Measurements from ENCODE around the gene XRCC1.
A peak's percentile ranks its signal among the peaks of the same experiment; 100 is the strongest.

The XRCC1 gene

DNA sequence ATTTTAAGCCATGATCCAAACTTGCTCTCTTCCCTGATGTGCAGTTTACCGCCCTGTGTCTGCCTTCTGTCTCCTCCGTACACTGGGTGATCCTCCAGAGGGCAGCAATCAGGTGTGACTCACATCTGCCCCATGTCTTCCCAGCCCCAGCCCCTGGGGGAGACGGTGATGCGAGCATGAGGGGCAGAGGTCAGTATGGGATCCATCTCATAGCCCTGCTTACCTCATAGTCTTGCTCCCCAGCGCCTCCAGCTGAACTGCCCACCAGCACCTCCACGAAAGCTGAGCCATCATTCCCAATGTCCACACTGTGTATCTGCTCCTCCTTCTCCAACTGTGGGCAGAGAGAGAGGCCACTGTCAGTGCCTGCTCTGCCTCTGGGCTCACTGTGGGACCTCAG lies 14.6 kb downstream of the XRCC1 start:
- POLR2A ChIA-PET: no interaction called here
- CTCF ChIA-PET: interaction anchor here (1.2 to 9.5 kb wide), 2 partner anchors 13 to 50 kb away, joined by 3 to 97 read pairs; partner anchors contain the start of genes PINLYP and XRCC1
- TF ChIP-seq, protein P1, sequence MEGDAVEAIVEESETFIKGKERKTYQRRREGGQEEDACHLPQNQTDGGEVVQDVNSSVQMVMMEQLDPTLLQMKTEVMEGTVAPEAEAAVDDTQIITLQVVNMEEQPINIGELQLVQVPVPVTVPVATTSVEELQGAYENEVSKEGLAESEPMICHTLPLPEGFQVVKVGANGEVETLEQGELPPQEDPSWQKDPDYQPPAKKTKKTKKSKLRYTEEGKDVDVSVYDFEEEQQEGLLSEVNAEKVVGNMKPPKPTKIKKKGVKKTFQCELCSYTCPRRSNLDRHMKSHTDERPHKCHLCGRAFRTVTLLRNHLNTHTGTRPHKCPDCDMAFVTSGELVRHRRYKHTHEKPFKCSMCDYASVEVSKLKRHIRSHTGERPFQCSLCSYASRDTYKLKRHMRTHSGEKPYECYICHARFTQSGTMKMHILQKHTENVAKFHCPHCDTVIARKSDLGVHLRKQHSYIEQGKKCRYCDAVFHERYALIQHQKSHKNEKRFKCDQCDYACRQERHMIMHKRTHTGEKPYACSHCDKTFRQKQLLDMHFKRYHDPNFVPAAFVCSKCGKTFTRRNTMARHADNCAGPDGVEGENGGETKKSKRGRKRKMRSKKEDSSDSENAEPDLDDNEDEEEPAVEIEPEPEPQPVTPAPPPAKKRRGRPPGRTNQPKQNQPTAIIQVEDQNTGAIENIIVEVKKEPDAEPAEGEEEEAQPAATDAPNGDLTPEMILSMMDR (IDR thresholded peaks at IDR 0.05; ENCODE audit: control extremely low read depth, extremely low read depth, low read depth, missing control alignments): no peak
- DNase-seq (ENCODE audit: extremely low spot score): no peak

DNA sequence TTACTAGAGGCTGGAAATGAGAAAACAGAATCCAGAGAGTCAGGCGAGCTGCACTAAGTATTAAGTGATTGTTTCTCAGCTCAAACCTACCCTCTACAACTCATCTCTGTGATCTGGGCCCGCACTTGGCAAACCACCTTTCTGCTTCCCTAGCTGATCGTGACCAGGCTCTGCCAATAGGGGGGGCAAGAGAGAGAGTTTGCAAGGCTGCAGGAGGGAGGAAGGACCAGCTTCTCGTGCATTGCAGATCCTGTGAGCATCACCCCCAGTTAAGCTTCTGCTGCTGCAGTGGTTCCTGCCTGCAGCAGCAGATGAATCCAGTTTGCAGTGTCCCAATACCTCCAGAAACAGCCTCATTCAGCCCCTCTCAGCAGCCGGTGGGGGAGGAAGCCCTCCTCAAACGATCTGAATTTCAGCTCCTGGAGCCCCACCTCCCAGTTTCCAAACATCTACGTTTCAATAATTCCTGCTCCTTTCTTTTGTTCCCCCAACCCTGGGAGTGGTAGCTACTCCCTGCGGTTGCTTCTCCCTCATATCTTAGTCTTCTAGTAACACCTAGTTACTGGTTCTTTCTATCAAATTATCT lies 20.0 kb downstream of the XRCC1 start:
- peak; percentile 80 for DNase-seq (ENCODE audit: extremely low spot score)
- ChIA-PET CTCF (interaction anchor here (0.7 to 9.5 kb wide), 36 partner anchors 8 to 254 kb away, joined by 3 to 97 read pairs (median 5); partner anchors contain the start of genes IRGQ, PINLYP, XRCC1 and ZNF575), POLR2A (no interaction called here)
- TF ChIP-seq, protein P1 (IDR thresholded peaks at IDR 0.05; ENCODE audit: control extremely low read depth, extremely low read depth, low read depth, missing control alignments): peak; percentile 88

DNA sequence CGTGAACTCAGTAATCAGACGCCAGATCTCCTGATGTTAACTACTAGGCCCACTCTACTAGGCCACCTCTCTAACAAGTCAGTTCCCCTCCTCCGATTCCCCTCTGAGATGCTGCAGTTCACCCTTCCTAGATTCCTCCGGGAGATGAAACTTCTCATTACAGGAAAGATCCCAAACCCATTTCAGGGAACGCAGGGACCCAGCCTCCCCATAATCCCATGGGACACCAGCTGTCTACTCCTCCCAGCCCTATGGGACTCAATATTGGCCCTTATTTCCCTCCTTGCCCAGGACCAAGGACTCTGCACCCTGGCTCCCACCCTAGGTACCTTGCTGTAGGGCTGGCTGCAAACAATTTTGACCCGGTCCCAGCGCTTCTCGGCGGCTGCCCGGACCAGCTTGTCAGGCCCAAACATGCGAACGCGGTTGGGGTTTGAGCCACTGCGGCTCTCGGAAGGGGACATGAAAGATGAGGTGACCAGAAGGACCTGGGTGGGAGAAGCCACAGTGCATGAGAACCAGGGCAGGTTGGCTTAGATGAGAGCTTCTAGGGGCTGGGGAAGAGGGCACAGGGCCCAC lies 20.9 kb downstream of the XRCC1 start:
- ChIA-PET CTCF (interaction anchor here (0.9 to 9.5 kb wide), 29 partner anchors 10 to 255 kb away, joined by 3 to 97 read pairs (median 5); partner anchors contain the start of genes IRGQ, PINLYP, XRCC1 and ZNF575), POLR2A (no interaction called here)
- TF ChIP-seq, protein P1 (IDR thresholded peaks at IDR 0.05; ENCODE audit: control extremely low read depth, extremely low read depth, low read depth, missing control alignments): no peak
- no peak for DNase-seq (ENCODE audit: extremely low spot score)

DNA sequence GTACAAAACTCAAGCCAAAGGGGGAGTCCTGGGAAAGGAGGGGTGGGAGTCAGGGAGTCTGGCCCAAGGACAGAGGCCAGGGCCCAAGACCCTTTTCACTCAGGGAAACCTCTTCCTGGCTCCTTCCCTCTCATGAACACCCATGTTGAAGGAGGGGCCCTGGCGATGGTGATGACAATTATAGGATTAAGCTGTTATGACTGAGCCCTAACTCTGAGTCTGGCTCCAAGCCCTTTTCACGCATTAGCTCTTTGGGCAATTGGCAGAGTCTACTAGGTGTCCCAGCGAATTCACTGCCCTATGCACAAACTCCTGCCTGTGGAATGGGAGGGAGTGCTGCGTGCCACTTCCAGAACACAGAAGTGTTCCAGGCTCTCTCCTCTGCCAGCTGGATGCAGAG lies 21.7 kb downstream of the XRCC1 start:
- POLR2A ChIA-PET: no interaction called here
- TF ChIP-seq, protein P1 (IDR thresholded peaks at IDR 0.05; ENCODE audit: control extremely low read depth, extremely low read depth, low read depth, missing control alignments): no peak
- no peak for DNase-seq (ENCODE audit: extremely low spot score)
- CTCF ChIA-PET: interaction anchor here (3.1 to 9.5 kb wide), 4 partner anchors 18 to 41 kb away, joined by 13 to 97 read pairs (median 70); partner anchors contain the start of genes IRGQ, PINLYP, XRCC1 and ZNF575

DNA sequence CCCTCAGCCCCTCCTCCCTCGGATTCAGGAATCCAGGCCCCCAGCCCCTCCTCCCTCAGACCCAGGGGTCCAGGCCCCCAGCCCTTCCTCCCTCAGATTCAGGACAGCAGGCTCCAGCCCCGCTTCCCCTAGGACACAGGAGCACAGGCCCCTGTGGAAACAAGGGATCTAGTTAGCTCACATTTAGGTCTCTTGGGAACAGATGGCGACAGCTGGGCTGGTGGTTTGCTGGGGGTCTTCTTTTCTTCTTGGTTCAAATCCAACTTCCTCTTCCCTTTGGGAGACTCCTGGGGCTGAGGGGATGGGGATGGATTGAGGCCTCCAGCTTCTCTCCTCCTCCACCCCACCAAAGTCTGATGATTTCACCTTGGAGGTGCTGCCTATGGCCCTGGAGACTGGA lies 22.7 kb downstream of the XRCC1 start:
- ChIA-PET POLR2A (no interaction called here), CTCF (interaction anchor here (5.2 to 9.5 kb wide), 3 partner anchors 17 to 42 kb away, joined by 60 to 97 read pairs (median 79); partner anchors contain the start of genes IRGQ, PINLYP, XRCC1 and ZNF575)
- DNase-seq (ENCODE audit: extremely low spot score): no peak
- TF ChIP-seq, protein P1 (IDR thresholded peaks at IDR 0.05; ENCODE audit: control extremely low read depth, extremely low read depth, low read depth, missing control alignments): no peak

DNA sequence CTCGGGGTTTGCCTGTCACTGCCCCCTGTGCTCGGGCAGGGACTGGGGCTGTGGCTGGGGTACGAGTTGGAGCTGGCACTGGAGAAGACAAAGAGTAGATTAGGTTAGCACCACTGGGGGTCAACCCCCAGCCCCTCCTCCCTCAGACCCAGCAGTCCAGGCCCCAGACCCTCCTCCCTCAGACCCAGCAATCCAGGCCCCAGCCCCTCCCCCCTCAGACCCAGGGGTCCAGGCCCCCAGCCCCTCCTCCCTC lies 23.2 kb downstream of the XRCC1 start:
- CTCF ChIA-PET: interaction anchor here (5.2 to 9.5 kb wide), 3 partner anchors 17 to 43 kb away, joined by 60 to 97 read pairs (median 79); partner anchors contain the start of genes IRGQ, PINLYP, XRCC1 and ZNF575
- no peak for DNase-seq (ENCODE audit: extremely low spot score)
- TF ChIP-seq, protein P1 (IDR thresholded peaks at IDR 0.05; ENCODE audit: control extremely low read depth, extremely low read depth, low read depth, missing control alignments): no peak
- POLR2A ChIA-PET: no interaction called here
